Right lobe of liver (tissue), 6 donors: ENCODE results near the gene ARFGEF3. TPM values are rescaled to one million over a fixed set of nuclear protein-coding genes. Genes with fewer than 3 reads are reported as not detected.
"Not testable (repeated sequence)": the region's sequence is repeated elsewhere in the genome, so short reads cannot be mapped to it uniquely, and the experiment has no call there.

ENCODE experiments used
- ATAC-seq, 4 donors: fragments of 200-7000 bp; cut with Tn5 transposase; one replicate each; pipeline ENCODE4 v1.9.1; 2020; ENCODE audit warnings: mild to moderate bottlenecking in 4 of 4, moderate library complexity in 4 of 4
- DNase-seq, 3 donors: peaks; one replicate each; pipeline ENCODE4 v3.0.0-alpha.2; 2020
- H3K27ac ChIP-seq, 3 donors: fragments of 200-600 bp; one replicate each; pipeline ENCODE4 v1.8.0; 2022
- H3K27me3 ChIP-seq, 2 donors: fragments of 200-600 bp; one replicate each; pipeline ENCODE4 v1.8.0; 2022
- H3K36me3 ChIP-seq, 4 donors: fragments of 200-600 bp; sonication (generic) in 1 of 4; one replicate each; pipeline versions ENCODE4 v1.5.1 to v1.8.0; 2017 to 2022; ENCODE audit warnings: control low read depth in 1 of 4
- H3K4me1 ChIP-seq, 4 donors: fragments of 200-600 bp; sonication (generic) in 1 of 4; one replicate each; pipeline versions ENCODE4 v1.5.1 to v1.8.0; 2017 to 2022; ENCODE audit warnings: control low read depth in 1 of 4
- H3K4me3 ChIP-seq, 3 donors: fragments of 200-600 bp; one replicate each; pipeline ENCODE4 v1.8.0; 2022
- H3K9me3 ChIP-seq, 4 donors: fragments of 200-600 bp; sonication (generic) in 1 of 4; one replicate each; pipeline versions ENCODE4 v1.5.1 to v1.8.0; 2017 to 2022; ENCODE audit warnings: control low read depth in 1 of 4
- POLR2A ChIP-seq: fragments of 450-650 bp; IDR thresholded peaks from one replicate; pipeline ENCODE4 v1.6.1; 2017; ENCODE audit warnings: antibody characterized with exemption, mild to moderate bottlenecking
- WGBS: methylation state at CpG from one replicate; pipeline ENCODE4 v1.1.6; 2018; ENCODE audit warnings: low coverage, low lambda C conversion rate; ENCODE audit not compliant: insufficient coverage; ENCODE audit errors: missing lambda C conversion rate; 5-methylcytosine and 5-hydroxymethylcytosine counted together
- intact Hi-C, 2 donors: fragments of 100-400 bp; cut with DNase I; formaldehyde crosslinking; loops; one replicate each; pipeline versions ENCODE4 v1.11.2 to v1.14.1; 2022
- total RNA-seq, 6 experiments: library from RNA; depleted of rRNA in 2 of 6; stranded (reverse); fragments of >200 nt in 2 of 6; fragmentation: NEBNext Ultra II Directional in 3 of 6; extraction: Animal tissue kit (Norgen Biotek cat#: 25700) in 3 of 6; gene quantifications; one replicate each; pipeline versions ENCODE4 v1.1.0 to v1.2.4, GENCODE V29; 2016 to 2023
- TF ChIP-seq, protein P1 (sequence below), 4 donors: fragments of 200-600 bp in 3 of 4; fragments of 450-650 bp in 1 of 4; IDR thresholded peaks; one replicate each; pipeline versions ENCODE4 v1.5.1 to v1.8.0; 2016 to 2022; ENCODE audit warnings: antibody characterized with exemption in 4 of 4, mild to moderate bottlenecking in 2 of 4
- donor health status: DM: no; HTN: yes; CAD: no.
- donor health status: DM: no; HTN: no; CAD: no.
- donor health status: DM: no; HTN: no; CAD: no.
- donor health status: DM: no; HTN: yes; CAD: no.
- donor health status: DM: no; HTN: yes; CAD: no.

ARFGEF3 gene
- total RNA-seq, 6 experiments from 2014 or later = 0.07 to 2.0 (median 0.24) TPM

DNA sequence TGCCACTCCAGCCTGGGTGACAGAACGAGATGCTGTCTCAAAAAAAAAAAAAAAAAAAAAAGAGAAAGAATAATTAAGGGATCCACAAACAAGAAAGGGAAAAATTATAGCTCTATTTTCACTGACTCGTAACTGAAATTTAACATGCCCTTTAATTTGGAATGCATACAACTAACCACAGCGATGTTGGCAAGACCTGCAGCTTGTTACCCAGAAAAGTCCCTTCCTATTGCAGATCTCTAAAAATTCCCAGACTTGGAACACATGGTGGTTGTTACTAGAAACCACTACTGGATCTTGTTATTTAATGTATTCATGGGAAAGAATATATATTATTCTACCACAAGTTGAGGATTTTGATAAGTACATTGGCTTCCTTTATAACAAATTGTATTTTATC lies 188.2 kb downstream of the ARFGEF3 start:
- H3K4me3 ChIP-seq = no peak overlapping the region
- H3K27ac ChIP-seq = no peak overlapping the region
- no peaks in the 10 kb centered on the region for H3K27me3 ChIP-seq
- WGBS = 100% methylated on average over 3 of the region's 3 CpGs
- H3K36me3 ChIP-seq = no peaks in the 10 kb centered on the region
- intact Hi-C loops = no loop called here
- H3K9me3 ChIP-seq = no peaks in the 10 kb centered on the region
- TF ChIP-seq, protein P1, sequence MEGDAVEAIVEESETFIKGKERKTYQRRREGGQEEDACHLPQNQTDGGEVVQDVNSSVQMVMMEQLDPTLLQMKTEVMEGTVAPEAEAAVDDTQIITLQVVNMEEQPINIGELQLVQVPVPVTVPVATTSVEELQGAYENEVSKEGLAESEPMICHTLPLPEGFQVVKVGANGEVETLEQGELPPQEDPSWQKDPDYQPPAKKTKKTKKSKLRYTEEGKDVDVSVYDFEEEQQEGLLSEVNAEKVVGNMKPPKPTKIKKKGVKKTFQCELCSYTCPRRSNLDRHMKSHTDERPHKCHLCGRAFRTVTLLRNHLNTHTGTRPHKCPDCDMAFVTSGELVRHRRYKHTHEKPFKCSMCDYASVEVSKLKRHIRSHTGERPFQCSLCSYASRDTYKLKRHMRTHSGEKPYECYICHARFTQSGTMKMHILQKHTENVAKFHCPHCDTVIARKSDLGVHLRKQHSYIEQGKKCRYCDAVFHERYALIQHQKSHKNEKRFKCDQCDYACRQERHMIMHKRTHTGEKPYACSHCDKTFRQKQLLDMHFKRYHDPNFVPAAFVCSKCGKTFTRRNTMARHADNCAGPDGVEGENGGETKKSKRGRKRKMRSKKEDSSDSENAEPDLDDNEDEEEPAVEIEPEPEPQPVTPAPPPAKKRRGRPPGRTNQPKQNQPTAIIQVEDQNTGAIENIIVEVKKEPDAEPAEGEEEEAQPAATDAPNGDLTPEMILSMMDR (IDR thresholded peaks at IDR 0.05) = no peak
- TF ChIP-seq POLR2A = no peak
- H3K4me1 ChIP-seq = peaks cover 0 to 6% (median 0%) of the 10 kb centered on the region in 4 donors
- ATAC-seq = no peak
- no peak for DNase-seq

DNA sequence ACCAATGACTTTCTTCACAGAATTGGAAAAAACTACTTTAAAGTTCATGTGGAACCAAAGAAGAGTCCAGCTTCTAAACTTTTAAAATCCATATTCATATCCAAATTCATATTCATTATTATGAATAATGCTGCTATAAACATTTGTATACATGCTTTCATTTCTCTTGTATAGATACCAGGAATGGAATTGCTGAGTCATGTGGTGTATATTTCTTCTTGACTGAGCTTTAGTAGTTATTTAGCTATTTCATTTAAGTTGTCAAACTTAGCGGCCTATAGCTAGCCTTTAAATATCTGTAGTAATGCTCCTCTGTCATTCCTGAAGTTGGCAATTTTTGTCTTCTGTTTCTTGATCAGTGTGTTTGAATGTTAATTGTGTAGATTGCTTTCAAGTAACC lies 196.2 kb downstream of the ARFGEF3 start:
- no peak overlapping the region for H3K4me3 ChIP-seq
- 83% methylated on average over 1 of the region's 1 CpG for WGBS

DNA sequence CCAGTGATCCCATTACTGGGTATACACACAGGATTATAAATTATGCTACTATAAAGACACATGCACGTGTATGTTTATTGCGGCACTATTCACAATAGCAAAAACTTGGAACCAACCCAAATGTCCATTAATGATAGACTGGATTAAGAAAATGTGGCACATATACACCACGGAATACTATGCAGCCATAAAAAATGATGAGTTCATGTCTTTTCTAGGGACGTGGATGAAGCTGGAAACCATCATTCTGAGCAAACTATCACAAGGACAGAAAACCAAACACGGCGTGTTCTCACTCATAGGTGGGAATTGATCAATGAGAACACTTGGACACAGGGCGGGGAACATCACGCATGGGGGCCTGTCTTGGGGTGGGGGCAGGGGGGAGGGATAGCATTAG lies 206.9 kb downstream of the ARFGEF3 start:
- H3K4me1 ChIP-seq = peaks cover 0 to 14% (median 5%) of the 10 kb centered on the region in 4 donors
- H3K4me3 ChIP-seq, H3K9me3 ChIP-seq, H3K27ac ChIP-seq, DNase-seq, intact Hi-C loops, H3K36me3 ChIP-seq, H3K27me3 ChIP-seq, ATAC-seq: not testable (repeated sequence)
- WGBS = 86% methylated on average over 8 of the region's 8 CpGs

More for the DNA sequence above, 196.2 kb downstream of the ARFGEF3 start:
- no peak overlapping the region for H3K27ac ChIP-seq
- no peaks in the 10 kb centered on the region for H3K9me3 ChIP-seq
- intact Hi-C loops = no loop called here
- ATAC-seq = no peak
- TF ChIP-seq, protein P1 (IDR thresholded peaks at IDR 0.05) = no peak
- no peaks in the 10 kb centered on the region for H3K36me3 ChIP-seq
- H3K27me3 ChIP-seq = no peaks in the 10 kb centered on the region
- DNase-seq = no peak
- H3K4me1 ChIP-seq = no peaks in the 10 kb centered on the region

DNA sequence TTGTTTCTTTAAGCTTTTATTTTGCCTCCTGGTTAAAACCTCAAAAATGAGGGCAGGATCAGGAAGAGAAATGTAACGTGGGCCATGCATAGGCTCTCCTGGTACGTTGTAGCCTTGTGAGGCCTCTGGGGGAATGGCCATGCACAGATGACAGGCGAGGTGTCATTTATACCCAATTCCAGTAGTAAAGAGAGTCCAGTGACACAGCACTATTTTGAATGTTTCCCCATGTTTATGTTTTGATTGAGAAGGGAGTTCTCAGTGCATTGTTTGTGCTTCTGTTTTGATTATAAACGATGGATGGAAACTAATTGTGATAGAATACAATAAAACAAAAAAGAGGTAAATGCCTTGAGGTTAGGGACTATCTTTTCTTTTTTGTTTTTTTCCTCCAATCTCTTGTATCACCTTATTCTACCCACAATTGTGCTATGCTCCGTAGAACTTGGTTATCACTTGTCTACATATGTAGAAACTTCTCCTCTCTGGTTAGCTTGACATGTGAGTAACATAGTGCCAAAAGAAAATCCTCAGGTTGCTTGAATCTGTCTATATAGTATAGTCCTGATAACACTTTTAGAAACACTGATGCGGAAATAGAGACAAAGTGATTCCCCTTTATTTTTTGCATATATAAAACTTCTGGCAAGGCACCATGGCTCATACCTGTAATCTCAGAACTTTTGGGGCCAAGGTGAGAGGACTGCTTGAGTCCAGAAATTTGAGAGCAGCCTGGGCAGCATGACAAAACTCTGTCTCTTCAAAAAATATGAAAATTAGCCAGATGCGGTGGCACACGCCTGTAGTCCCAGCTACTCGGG lies 209.1 kb downstream of the ARFGEF3 start:
- Histone ChIP-seq H3K4me3 (no peak overlapping the region), H3K27ac (peak overlapping the region in 2 of 3 donors; percentile 30 to 31), H3K9me3 (no peaks in the 10 kb centered on the region), H3K27me3 (no peaks in the 10 kb centered on the region), H3K4me1 (peaks cover 0 to 14% (median 5%) of the 10 kb centered on the region in 4 donors), H3K36me3 (no peaks in the 10 kb centered on the region)
- intact Hi-C loops = no loop called here
- no peak for TF ChIP-seq POLR2A
- TF ChIP-seq, protein P1 (IDR thresholded peaks at IDR 0.05) = no peak
- 73% methylated on average over 9 of the region's 9 CpGs for WGBS
- peak; percentile 7 to 25 (median 14) for ATAC-seq
- no peak for DNase-seq

DNA sequence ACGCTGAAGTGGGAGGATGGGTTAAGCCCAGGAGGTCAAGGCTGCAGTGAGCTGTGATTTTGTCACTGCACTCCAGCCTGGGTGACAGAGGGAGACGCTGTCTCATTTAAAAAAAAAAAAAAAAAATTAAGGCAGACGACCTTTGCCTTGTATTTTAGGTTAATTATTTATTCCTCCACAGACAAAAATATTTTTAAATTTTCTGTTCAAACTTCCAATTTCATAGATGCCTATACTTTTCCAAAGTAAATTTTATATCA lies 209.6 kb downstream of the ARFGEF3 start:
- peaks cover 0 to 14% (median 5%) of the 10 kb centered on the region in 4 donors for H3K4me1 ChIP-seq
- H3K9me3 ChIP-seq = no peaks in the 10 kb centered on the region
- H3K27ac ChIP-seq = peak overlapping the region; percentile 4 to 49 (median 30)
- H3K4me3 ChIP-seq = peak overlapping the region in 1 of 3 donors; percentile 12
- no peaks in the 10 kb centered on the region for H3K36me3 ChIP-seq
- TF ChIP-seq, protein P1 (IDR thresholded peaks at IDR 0.05) = no peak
- no peak for TF ChIP-seq POLR2A
- DNase-seq (peak; percentile 55 to 77 (median 70)), ATAC-seq (peak; percentile 91 to 95 (median 93))
- intact Hi-C loops = no loop called here
- H3K27me3 ChIP-seq = no peaks in the 10 kb centered on the region
- WGBS = 19% methylated on average over 3 of the region's 3 CpGs
